ENCODE data around the gene IL16.
"Not testable (repeated sequence)": the region's sequence is repeated elsewhere in the genome, so short reads cannot be mapped to it uniquely, and the experiment has no call there.

The IL16 gene

DNA sequence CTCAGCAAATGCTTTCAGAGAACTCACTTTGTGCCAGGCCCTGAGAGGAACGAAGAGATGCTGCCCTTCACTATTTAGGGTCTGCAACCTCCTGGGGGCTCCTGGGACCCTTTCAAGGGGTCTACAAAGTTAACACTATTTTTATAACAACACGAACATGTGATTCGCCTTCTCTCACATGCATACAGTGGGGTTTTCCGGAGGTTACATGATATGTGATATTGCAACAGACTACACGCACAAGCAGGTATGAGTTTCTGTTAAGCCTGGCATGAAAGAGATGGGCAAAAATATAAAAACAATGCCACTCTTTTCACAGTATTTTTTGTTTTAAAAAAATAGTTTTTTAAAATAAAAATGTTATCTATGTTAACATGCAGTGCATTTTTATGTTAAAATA lies 117.0 kb downstream of the IL16 start:
- no peak for DNase-seq (ENCODE audit: low read depth)

DNA sequence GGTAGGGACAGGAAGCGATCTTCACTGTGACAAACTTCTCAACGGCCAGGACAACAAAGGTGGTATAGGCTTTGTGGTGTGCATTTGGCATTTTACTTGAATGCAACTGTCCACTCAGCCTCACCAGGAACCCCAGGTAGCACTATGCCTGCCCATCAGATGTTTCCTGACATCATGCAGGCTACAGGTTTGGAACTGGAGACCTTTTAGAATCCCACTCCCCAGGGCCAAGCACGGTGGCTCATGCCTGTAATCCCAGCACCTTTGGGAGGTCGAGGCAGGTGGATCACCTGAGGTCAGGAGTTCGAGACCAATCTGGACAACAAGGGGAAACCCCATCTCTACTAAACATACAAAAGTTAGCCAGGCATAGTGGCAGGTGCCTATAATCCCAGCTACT lies 117.7 kb downstream of the IL16 start:
- no peak for DNase-seq (ENCODE audit: low read depth)

DNA sequence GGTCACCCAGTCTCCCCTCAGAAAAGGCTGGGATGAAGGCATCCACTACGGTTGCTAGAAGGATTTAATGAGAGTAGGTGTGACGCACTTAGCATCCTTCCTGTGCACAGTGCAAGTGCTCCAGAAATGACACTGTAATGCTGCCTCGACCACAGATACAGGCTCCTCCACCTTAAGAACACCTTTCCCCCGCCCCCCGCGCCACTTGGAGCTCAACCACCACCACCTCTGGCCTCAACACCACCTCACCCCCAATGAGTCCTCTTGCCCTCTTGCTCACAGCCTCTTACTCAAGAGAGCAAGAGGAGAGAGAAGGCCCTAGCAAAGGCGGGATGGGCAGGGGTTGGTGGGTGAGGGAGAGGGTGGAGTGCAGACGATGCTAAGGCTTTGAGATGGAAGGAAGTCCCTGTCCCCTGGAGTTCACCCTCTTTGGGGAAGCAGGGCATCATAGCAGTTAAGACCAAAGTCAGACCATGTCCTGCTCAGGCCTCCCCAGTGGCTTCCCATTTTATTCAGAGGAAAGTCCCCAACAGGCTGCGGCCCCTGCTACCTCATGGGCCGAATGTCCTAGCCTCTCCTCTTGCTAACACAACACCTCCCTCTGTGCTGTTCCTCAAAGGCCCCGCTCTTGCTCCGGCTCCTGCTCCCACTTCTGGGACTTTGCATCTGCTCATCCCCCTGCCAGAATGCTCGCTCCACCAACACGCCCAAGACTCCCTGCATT lies 118.9 kb downstream of the IL16 start:
- no peak for DNase-seq (ENCODE audit: low read depth)

DNA sequence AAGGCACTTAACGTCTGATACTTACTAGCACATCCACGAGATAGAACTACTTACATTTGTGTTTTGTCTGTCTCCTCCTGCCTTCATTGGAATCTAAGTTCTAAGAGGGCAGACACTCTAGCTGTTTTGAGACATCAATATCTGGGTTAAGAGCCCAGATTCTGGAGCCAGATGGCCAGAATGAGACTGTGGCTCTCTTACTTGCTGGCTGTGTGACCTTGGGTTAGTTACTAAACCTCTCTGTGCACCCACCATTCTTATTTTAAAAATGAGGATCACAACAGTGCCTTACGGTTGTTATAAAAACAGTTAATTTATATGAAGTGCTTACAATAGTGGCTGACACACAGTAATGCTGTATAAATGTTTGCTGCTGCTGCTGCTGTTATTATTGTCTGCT lies 119.6 kb downstream of the IL16 start:
- no peak for DNase-seq (ENCODE audit: low read depth)

DNA sequence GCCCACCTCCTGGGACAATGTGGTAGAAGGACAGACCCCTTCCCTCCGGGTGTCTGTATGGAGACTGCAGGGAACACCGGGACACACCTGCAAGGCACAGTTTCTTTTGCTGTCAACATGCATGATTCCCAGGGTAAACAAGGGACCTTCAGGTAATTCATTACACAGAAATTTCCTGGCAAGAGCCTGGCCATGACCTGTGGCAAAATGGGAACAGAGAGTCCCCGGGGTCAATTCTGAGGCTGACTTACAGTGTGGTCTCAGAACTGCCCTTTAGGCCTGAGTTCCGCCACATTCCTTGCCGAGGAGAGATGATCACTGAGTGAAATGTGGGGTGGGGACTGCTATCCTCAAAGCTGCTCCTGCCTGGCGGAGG lies 121.0 kb downstream of the IL16 start:
- no peak for DNase-seq (ENCODE audit: low read depth)

DNA sequence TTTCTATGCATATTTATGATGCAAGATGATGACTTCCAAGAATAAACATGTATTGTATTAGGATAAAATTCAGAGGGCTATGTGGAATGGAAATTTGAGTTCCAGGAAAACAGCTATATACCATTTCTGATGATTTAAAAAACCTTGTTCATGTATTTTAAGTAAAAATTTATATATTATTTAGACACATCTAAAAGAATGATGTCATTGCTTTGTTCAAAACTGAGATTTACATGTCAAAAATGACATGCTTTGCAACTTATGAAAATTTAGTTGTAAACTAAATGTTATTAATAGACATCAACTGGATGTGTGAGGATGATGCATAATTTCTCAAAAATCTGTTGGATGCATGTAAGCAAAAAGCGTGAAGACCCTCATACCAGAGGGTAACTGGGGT lies 125.0 kb downstream of the IL16 start:
- no peak for DNase-seq (ENCODE audit: low read depth)

DNA sequence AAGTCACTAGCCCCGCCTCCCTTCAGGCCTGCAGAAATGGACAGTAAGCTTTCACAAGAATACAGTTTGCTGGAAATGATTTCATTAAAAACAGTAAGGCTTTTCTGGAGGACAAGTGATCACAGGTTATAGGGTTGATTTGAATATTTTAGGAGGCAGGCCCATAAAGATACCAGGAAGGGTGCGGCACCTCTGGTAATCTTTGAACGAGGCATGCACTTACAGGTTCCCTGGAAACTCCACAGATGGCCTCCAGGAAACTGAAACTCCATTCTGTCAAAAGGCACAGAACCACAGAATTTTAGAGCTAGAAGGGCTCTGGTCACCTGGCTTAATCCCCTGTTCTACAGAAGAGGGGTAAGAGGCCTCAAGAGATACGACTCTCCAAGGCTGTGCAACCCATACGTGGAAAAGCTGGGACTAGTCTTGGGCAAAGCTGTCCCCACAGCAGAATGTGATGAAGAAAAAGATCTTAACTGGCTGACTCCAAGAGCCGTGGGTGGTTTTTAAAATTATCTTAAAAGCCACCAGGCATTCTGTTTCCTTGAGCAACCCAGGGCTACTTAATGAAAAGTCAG lies 126.1 kb downstream of the IL16 start:
- DNase-seq (ENCODE audit: low read depth) = no peak

DNA sequence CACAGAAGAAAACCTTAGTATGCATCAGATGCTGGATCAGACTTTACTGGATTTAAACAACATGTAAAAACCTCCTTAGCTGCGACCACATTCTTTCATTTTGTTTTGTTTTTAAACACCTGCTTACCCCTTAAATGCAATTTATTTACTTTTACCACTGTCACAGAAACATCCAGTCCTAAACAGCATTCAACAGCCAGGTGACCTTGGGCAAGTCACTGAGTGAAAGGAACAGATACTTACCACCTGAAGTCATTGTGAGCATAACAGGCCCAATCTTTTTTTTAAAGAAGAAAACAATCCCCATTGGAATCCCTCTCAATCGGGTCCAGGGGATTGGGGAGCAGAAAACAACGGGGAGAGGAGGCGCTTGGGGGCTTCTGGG lies 126.9 kb downstream of the IL16 start:
- DNase-seq (ENCODE audit: low read depth) = no peak

DNA sequence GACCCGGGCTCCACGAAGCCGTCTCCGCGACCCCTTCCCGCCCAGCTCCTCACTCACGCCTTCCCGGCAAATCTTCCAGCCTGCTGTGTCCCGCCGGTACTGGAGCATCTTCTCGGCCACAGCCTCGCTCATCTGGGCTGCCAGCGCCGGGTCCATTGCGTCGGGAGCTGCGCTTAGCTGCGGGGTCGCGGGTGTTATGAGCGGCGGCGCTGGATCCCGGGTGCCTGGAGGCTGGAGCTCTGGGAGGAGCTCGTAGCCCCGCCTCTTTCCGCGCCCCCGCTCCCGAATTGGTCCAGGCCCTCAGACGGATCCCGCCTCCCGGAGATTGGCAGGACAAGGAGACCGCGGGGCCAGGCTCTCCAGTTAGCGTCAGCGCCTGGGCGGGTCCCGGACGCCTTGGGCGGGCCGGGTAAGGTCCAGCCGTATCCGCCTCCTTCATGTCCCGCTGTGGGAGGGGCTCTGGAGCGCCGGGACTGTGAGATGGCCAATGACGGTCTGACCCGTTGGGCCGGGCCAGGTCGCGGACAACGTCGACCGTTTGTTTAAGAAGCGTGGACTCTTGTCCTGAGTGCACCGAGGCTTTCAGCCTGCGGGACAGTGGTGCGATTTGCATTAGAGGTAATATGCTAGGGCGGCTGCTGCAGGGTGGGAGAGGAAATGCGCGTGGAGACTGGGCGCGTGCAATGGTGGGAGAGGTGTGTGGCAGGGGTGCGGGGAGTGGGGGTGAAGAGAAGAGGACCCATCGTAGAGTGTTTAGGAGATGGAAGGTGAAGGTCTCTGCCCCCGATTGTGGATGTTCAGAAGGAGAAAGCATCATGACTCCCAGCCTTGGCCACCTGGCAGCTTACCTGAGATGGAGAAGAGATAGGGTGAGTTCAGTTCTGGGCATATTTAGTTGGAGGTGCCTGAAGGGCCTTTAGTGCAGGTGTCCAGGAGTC lies 127.5 kb downstream of the IL16 start, which contains the start of gene STARD5:
Gene STARD5 (minus strand): TSS at position 198 of the 938 bp plus-strand sequence. CDS start 42 bp downstream, at position 156.
- DNase-seq (ENCODE audit: low read depth) = peak; percentile 93

DNA sequence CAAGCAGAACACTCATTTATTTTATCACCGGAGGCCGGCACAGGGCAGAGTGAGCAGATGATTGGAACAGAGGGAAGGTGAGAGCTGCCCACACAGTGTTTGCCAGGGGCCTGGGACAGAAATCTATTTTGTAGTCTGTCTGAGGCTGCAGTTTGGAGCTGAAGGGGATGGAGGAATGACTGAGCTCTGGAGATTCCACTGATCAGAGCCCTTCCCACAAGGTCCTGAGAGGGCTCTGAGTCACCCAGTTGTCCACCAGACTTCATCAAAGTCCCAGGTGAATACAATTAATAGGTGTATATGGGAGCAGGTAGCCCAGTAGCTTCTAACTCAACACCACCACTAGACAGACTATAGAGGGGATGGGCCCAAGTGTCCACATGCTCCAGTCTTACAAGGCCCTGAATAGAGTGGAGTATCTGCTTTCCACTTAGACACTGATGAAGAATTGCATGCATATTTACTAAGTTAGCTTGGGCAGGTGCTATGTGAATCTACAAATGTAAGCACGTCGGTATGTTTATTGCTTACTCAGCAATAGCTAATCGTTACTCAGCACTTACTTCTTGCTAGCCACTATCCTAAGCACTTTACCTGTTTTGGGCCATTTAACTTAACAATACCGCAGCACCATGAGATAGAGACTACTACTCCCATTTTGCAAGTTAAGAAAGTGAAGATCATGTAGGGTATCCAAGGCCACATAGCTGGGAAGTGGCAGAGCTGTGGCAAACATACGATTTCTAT lies 130.0 kb downstream of the IL16 start:
- no peak for DNase-seq (ENCODE audit: low read depth)

DNA sequence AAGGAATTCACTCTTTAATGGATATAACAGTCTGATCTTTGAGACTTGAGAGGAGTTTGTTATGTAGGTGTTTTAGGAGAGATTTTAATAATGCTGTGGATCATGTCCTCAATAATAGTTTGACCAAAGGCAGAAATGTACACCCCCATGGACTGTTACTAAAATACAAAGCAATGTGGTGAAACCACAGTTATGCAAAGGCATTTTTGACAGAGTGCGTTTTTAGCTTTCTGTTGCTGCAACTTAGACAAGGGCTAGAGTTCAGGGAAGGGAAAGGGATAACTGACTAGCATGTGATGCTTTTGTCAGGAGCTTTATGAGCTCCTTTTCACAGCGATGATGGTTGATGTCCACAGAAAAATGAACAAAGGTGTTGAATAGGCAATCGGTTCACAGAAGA lies 130.8 kb downstream of the IL16 start:
- DNase-seq (ENCODE audit: low read depth) = no peak

DNA sequence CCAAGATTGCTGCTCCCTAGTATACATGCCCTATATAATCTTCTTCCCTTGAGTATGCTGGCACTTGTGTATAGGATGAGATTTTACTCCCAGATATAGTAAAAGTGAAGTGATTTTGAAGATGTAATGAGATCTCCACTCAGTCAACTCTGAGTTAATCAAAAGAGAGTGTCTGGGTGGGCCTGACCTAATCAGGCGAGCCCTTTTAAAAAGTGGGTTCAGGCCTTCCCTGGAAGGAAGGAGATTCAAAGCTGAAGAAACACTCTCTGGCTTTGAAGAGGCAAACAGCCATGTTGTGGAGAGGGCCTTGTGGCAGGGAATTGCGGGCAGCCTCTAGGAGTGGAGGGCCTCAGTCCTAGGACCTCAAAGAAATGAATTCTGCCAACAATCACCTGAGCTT lies 132.8 kb downstream of the IL16 start:
- no peak for DNase-seq (ENCODE audit: low read depth)

DNA sequence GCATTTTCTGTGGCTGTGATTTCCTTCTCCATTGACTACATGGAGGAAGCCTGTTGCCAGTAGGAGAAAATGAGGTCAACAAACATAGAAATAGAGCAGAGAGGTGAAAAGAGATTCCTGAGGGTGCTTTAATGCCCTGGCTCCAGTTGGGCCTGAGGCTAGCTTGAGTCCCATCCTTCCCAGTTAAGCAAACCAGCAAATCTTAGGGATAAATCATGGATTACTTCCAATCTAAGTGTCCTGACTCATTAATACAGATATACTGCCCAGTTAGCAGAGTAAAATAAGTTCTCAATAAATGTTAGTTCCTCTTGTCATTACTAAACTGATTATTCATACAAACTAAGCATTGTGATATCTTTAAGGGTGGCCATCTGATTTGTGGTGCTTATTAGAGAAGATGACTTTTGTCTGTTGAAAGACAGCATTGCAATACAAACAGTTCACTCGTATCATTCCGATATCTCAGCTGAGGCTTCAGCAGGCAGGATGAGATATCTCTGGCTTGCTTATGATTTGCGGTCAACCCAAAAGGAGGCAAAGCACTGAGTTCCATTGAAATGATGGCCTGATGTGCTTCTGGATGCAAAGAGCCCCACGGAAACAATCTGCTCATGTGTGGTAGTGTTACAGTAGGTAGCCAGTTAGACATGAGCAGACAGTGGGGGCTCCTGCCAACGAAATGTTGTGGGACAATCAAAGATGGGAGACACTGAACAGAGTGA lies 133.8 kb downstream of the IL16 start:
- peak; percentile 78 for DNase-seq (ENCODE audit: low read depth)

DNA sequence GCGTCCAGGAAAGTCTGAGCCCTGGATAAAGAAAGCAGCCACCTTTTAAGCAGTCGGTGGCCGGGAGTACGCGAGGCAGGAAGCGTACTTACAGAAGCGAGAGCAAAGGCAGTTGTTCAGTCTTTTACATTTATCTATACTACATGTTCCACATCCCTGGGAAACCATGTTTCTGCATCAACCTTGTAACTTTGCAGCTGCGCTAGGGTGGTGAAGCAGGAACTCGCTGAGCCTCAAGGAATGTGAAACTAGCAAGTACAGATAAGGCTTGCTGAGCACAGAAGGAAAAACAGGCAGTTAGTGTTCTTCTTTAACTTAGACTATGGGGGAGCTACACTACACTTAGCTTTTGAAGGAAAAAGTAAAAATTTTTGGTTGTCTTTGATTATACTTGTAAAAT lies 134.5 kb downstream of the IL16 start:
- DNase-seq (ENCODE audit: low read depth) = not testable (repeated sequence)

DNA sequence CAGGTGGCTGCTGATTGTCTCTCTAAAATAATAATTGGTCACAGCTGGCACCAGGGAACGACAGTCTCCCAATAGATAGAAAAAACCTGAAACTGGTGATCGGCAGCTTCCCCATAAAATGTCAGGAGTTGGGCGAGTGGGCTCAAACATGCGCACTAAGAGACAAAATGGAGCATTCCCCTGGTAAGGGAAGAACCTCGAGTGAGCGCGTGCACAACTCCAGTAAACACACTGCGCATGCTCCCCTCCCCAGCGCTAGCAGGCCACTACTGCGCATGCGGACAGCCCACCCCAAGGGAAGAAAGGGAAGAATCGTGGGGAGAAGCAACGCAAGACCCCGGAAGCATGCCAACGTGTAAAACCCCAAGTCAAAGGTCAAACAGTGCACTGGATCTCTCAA lies 134.9 kb downstream of the IL16 start:
- no peak for DNase-seq (ENCODE audit: low read depth)

DNA sequence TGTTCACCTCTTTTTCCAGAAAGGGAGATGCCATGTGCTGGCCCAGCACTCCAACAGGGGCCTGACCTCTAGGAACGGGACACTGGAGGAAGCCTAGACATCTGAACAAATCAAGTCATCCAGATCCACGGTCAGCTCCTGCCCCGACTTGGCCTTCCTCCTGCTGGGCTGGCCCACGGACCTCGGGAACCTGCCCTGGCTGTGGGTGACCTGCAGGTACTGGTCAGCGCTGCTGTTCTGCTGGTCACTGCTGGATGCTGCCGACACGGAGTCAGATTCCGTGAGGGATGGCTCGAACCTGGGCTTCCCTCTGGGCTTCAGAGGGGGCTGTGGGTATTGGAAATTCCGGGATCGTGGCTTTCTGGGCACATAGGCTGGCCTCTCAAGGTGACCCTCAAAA lies 135.6 kb downstream of the IL16 start:
- DNase-seq (ENCODE audit: low read depth) = no peak

DNA sequence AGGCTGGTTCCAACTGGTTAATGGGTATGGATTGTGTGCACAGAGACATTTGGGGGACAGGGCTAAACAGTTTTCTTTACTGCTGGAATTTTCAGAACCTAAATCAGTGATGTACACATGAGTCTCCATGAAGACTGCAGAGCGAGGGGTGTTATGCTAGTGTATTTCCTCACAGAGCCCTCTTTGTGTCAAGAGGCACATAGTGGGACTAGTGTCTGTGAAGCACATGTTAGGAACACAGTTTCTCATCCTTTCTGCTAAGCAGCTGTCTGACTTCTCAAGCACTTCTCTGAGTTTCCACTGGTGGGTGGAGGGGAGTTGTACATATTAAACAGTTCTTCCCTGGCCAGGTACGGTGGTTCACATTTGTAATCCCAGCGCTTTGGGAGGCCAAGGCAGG lies 136.7 kb downstream of the IL16 start:
- DNase-seq (ENCODE audit: low read depth) = no peak

DNA sequence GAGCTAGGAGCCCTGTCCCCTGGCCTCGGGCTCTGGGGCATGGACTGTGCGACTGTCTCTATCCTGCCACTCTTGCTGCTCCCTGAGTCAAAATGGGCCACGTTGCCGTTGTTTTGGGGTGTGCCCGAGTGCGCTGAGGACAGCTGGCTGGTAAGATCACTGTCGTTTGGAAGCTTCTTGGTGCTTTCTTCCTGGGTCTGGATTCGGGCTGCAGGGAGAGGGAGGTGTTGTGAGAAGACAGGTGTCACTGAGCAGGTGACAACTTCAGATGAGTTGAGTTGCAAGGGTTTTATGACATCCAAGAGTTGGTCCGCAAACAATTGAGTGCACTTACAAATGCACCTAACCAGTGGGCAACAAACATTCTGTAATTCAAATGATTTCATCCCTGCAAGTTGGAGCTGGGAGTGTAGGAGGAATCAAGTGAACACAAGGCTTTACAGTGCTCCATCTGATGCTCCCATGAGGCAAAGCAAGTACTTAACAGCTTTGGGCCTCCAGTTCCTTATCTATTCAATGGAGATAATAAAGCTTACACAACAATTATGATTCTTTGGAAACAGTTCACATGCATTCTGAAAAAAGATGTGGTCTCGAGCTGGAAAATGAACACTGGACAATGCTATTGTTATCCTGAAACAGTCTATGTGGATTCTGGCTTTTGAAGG lies 138.2 kb downstream of the IL16 start:
- no peak for DNase-seq (ENCODE audit: low read depth)

DNA sequence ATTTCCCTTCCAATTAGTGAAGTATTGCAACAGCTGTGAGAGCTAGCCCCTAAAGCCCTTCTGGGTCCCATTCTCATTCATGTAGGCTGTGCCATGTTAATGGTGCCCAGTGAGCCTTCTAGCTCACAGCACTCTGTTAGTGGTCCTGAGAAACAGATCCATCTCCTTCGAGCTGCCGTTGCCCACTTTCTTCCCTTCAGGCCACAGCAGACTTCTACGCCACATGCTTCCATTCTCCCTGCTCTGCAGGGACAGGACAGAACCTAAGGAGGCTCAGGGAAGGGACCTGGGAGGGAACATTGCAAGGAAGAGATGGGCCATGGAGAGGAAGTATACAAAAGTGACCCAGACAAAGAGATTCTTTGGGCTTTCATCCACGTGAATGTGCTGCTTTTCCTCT lies 139.0 kb downstream of the IL16 start:
- no peak for DNase-seq (ENCODE audit: low read depth)

DNA sequence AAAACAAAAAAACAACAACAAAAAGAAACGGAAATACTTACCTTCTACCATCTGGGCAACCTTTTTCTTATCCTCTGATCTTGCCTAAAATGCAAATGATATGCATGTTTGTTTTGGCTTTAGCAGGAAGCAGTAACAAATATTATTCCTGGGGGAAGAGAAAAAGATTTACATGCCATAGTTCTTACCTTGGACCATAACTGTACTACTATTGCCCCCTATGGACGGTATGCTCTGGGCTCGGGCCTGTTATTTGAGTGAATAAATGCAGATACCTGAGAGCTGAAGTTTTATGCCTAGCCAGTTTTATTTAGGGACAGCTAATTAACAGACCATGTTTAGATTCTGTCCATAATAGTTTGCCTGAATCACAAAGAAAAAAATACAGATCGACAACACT lies 139.9 kb downstream of the IL16 start:
- no peak for DNase-seq (ENCODE audit: low read depth)

DNA sequence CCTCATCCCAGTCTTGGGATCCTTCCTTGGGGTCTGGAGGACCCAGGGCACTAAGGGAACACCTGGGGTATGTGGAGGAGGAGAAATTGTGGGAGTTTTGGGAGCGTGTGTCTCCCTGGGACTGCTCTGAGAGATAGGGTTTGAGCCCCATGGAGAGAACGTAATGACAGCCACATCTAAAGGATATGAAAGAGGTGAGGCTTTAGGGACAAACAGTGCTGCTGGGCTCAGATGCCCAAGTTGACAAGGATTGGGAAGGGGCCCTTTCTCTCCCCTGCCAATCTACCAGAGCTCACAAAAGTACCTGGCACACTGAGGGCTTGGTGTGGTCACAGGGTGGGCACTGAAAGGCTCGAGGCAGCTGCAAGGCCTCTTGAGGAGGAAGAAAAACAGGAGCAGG lies 140.6 kb downstream of the IL16 start:
- DNase-seq (ENCODE audit: low read depth) = no peak
